AG04450 (cell line): ENCODE results near the gene UBXN2A. TPM values are rescaled to one million over a fixed set of nuclear protein-coding genes. Genes with fewer than 3 reads are reported as not detected.

ENCODE experiments used
- CTCF ChIA-PET: fragments of 300-600, 350-600 bp; formaldehyde crosslinking; extraction: SDS; loops from one replicate; lab custom pipeline; 2022; ENCODE audit warnings: antibody characterized with exemption, inconsistent platforms; lab: Charles Lee
- POLR2A ChIA-PET: fragments of 350-600 bp; formaldehyde crosslinking; extraction: SDS; loops from one replicate; lab custom pipeline; 2021; ENCODE audit warnings: antibody characterized with exemption, inconsistent platforms; lab: Yijun Ruan, JAX
- DNase-seq: peaks from one replicate; pipeline ENCODE4 v3.0.0-alpha.2; 2011; ENCODE audit warnings: low read depth, low spot score
- H3K27ac ChIP-seq: one replicate; pipeline ENCODE4 v1.5.1; 2012; ENCODE audit warnings: low read depth, low read length, control low read depth
- H3K27me3 ChIP-seq: one replicate; pipeline ENCODE4 v1.6.0; 2012; ENCODE audit warnings: low read length; ENCODE audit not compliant: control insufficient read depth, insufficient read depth
- H3K4me3 ChIP-seq: 2 replicates; pipeline ENCODE4 v1.5.1; 2011; ENCODE audit warnings: mild to moderate bottlenecking, low read depth, low read length, control low read depth
- H3K9me3 ChIP-seq: 2 replicates; pipeline ENCODE4 v1.5.1; 2012; ENCODE audit warnings: low read length; ENCODE audit not compliant: control insufficient read depth, insufficient read depth
- polyA plus RNA-seq: library from polyadenylated mRNA; depleted of rRNA; stranded (reverse); fragments of >200 nt; gene quantifications from 2 replicates; pipeline ENCODE4 v1.2.3, GENCODE V29; 2011
- TF ChIP-seq, protein P1 (sequence below): IDR thresholded peaks from 2 replicates; pipeline ENCODE4 v1.5.1; 2011; ENCODE audit warnings: low read depth, low read length, control low read depth, inconsistent platforms

UBXN2A gene
- polyA plus RNA-seq, 1 experiment: 13.1 TPM

- TF ChIP-seq, protein P1, sequence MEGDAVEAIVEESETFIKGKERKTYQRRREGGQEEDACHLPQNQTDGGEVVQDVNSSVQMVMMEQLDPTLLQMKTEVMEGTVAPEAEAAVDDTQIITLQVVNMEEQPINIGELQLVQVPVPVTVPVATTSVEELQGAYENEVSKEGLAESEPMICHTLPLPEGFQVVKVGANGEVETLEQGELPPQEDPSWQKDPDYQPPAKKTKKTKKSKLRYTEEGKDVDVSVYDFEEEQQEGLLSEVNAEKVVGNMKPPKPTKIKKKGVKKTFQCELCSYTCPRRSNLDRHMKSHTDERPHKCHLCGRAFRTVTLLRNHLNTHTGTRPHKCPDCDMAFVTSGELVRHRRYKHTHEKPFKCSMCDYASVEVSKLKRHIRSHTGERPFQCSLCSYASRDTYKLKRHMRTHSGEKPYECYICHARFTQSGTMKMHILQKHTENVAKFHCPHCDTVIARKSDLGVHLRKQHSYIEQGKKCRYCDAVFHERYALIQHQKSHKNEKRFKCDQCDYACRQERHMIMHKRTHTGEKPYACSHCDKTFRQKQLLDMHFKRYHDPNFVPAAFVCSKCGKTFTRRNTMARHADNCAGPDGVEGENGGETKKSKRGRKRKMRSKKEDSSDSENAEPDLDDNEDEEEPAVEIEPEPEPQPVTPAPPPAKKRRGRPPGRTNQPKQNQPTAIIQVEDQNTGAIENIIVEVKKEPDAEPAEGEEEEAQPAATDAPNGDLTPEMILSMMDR: no peak
- ChIA-PET POLR2A (no interaction called here), CTCF (no interaction called here)
- no peaks in the 10 kb centered on the region for H3K27me3 ChIP-seq
- no peak overlapping the region for H3K27ac ChIP-seq
- no peak overlapping the region for H3K4me3 ChIP-seq
- H3K9me3 ChIP-seq: no peaks in the 10 kb centered on the region; the same call in 1 of the 2 replicates
- DNase-seq: no peak
Measured at GRCh38 chr2:24018241-24018640, 78.0 kb downstream of the UBXN2A start.

DNA sequence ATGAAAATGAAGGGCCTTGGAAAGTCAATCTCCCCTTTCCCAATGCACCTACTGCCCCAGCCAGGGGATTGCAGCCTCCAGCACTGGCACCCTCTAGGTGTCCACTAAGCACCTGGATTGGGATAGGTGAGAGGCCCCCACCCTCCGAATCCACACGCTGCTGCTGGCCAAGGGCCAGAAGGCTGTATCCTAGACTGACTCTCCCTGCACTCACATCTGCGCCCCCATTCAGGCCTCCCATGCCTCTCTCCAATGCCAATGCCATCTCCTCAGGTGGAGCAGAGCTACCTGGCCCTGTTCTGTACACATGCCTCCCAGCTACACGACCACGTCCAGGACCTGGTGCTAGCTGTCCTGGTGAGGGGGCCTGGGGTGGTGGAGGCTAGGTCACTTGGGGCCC, 79.5 kb downstream of the UBXN2A start:
- TF ChIP-seq, protein P1: no peak
- no peak for DNase-seq
- ChIA-PET POLR2A (interaction anchor here (0.5 kb wide), 1 partner anchor 26 kb away, joined by 3 read pairs; no protein-coding TSS in a partner anchor), CTCF (no interaction called here)
- Histone ChIP-seq H3K27ac (no peak overlapping the region), H3K9me3 (no peaks in the 10 kb centered on the region; the same call in 1 of the 2 replicates), H3K27me3 (no peaks in the 10 kb centered on the region), H3K4me3 (no peak overlapping the region)

DNA sequence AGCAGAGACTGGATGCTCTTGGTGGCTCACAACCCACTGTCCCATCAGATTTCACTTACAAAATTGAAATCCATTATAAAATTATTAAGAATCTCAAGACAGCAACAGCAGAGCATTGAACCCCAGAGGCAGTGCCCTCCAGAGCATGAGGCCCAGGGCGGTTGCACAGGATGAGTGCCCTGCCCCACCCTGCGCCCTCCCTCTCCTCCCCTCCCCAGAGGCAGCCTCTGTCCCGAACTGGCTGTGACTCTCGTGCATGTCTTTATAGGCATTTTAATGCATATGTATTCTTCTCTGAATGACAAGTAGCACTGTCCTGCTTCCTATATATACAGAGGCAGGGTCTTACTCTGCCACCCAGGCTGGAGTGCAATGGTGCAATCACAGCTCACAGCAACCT, 80.0 kb downstream of the UBXN2A start:
- CTCF ChIA-PET: no interaction called here
- POLR2A ChIA-PET: interaction anchor here (0.5 kb wide), 1 partner anchor 26 kb away, joined by 3 read pairs; no protein-coding TSS in a partner anchor

DNA sequence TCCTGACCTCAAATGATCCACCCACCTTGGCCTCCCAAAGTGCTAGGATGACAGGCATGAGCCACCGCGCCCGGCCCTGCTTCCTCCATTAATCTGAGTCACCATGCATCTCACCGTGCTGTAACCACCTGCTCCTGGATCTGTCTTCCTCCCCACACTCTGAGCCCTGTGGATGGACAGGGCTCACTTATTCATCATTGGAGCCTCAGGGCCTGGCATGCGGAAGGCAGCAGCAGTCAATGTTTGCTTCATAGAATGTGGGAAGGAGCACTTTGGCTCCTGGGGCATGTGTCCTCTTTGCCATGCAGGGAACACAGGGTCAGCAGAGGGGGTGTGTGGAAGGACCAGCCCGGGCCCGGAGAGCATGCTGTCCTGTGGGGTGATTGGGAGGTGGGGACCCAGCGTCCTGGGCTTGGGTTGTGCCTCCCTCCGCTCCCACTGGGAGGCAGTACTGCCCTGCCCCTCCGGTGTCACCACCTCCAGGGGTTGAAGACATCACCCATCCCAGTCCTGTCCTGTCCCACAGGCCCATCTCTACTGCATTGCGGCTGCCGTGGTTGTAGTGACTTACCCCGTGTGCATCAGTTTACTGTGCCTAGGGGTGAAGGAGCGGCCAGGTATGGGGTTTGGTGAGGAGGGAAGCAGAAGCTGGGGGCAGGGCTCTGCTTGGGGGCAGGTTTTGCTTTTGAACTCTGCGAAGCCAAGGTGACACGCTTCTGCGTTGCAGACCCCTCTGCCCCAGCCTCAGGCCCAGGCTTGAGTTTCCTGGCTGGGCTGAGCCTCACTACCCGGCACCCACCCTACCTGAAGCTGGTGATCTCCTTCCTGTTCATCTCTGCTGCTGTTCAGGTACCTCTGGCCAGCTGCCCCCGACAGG, 81.1 kb downstream of the UBXN2A start:
- ChIA-PET CTCF (interaction anchor here (1.1 kb wide), 1 partner anchor 94 kb away, joined by 3 read pairs; the partner anchor contains the start of gene ATAD2B), POLR2A (no interaction called here)
- TF ChIP-seq, protein P1: no peak
- Histone ChIP-seq H3K27me3 (no peaks in the 10 kb centered on the region), H3K4me3 (no peak overlapping the region), H3K9me3 (no peaks in the 10 kb centered on the region; the same call in 1 of the 2 replicates), H3K27ac (no peak overlapping the region)
- DNase-seq: no peak

More for the DNA sequence above, 80.0 kb downstream of the UBXN2A start:
- no peaks in the 10 kb centered on the region; the same call in 1 of the 2 replicates for H3K9me3 ChIP-seq
- H3K27ac ChIP-seq: no peak overlapping the region
- TF ChIP-seq, protein P1: no peak
- no peak overlapping the region for H3K4me3 ChIP-seq
- DNase-seq: no peak
- H3K27me3 ChIP-seq: no peaks in the 10 kb centered on the region
